Mucosa of stomach (tissue), 1 donor: Measurements from ENCODE around the gene UGT1A4.
A peak's percentile ranks its signal among the peaks of the same experiment; 100 is the strongest.
"Not testable (repeated sequence)": the region's sequence is repeated elsewhere in the genome, so short reads cannot be mapped to it uniquely, and the experiment has no call there.

Experiments used
- H3K27me3 ChIP-seq: one replicate; pipeline ENCODE4 v1.7.0; 2013; ENCODE audit warnings: mild to moderate bottlenecking, low read length; ENCODE audit not compliant: control insufficient read depth, insufficient read depth
- H3K36me3 ChIP-seq: one replicate; pipeline ENCODE4 v1.7.0; 2013; ENCODE audit warnings: low read length; ENCODE audit not compliant: control insufficient read depth, insufficient read depth
- H3K4me1 ChIP-seq: one replicate; pipeline ENCODE4 v1.7.0; 2013; ENCODE audit warnings: mild to moderate bottlenecking, low read length; ENCODE audit not compliant: control insufficient read depth, insufficient read depth
- H3K4me3 ChIP-seq: one replicate; pipeline ENCODE4 v1.7.0; 2013; ENCODE audit warnings: low read length
- H3K9ac ChIP-seq: one replicate; pipeline ENCODE4 v1.7.0; 2013; ENCODE audit warnings: mild to moderate bottlenecking, low read length, moderate library complexity
- H3K9me3 ChIP-seq: one replicate; pipeline ENCODE4 v1.7.0; 2013; ENCODE audit warnings: mild to moderate bottlenecking, low read length, moderate library complexity; ENCODE audit not compliant: control insufficient read depth
- donor health status: Pancreatic carcinoma.

Gene UGT1A4

DNA sequence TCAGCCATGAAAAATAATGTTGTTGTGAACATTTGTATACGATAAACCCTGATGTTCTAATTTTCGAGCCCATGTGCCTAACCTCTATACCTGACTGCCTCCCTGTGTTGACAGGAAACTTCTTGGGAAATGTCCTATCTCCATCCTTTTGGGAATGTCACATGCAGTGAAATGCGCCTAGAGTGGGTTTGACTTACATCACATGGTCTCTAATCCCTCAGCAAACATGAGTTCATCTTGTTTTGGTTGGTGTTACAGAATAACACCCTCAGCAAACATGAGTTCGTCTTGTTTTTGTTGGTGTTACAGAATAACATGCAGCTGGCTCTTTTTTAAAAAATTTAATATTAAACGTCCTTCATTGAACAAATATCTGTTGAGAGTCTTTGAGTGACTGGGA is 30.2 kb upstream of the UGT1A4 start:
- no peaks in the 10 kb centered on the region for H3K36me3 ChIP-seq
- no peak overlapping the region for H3K4me3 ChIP-seq
- H3K9ac ChIP-seq = no peak overlapping the region
- peaks cover 45% of the 10 kb centered on the region for H3K4me1 ChIP-seq
- no peaks in the 10 kb centered on the region for H3K27me3 ChIP-seq
- no peaks in the 10 kb centered on the region for H3K9me3 ChIP-seq

GRCh38 chr2:233689031-233689430 is 29.5 kb upstream of the UGT1A4 start:
- Histone ChIP-seq H3K9me3 (no peaks in the 10 kb centered on the region), H3K27me3 (no peaks in the 10 kb centered on the region), H3K36me3 (no peaks in the 10 kb centered on the region), H3K4me3 (no peak overlapping the region), H3K4me1 (peaks cover 52% of the 10 kb centered on the region), H3K9ac (no peak overlapping the region)

DNA sequence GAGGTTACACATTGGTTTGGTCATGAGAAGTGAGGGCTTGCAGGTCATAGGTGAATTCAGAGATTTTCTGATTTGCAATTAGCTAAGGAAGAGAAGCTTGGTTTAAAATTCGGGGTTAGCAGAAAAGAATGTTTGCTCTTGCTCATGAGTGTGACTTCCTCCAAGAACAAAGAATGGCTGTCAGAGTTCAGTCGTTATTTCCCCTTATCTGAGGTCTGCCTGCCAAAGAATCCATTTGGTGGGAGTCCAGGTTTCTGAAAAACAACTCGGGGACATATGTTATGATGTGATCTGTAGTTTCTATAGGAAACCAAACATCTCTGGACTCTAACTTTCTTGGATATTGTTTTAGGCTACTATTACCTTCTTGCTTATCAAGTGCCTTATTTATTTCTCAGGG is 29.0 kb upstream of the UGT1A4 start:
- Histone ChIP-seq H3K9ac (no peak overlapping the region), H3K9me3 (no peaks in the 10 kb centered on the region), H3K4me3 (no peak overlapping the region), H3K36me3 (no peaks in the 10 kb centered on the region), H3K4me1 (peaks cover 56% of the 10 kb centered on the region), H3K27me3 (no peaks in the 10 kb centered on the region)

DNA sequence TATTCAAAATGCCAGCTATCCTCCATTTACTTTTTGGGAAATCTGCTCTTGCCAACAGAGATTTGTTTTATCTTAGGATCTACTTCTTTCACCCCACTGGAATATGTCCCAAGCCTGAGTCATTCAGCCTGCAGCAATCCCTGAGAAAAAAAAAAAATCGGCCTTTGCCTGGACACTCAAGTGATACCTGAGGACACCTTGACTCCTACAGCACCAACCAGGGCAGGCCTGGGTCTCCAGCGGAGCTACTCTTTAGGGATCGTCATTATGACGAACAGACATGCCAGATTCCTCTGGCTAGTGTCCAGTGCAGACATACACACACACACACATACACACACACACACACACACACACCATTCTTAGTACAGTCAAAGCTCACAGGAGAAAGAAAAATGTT is 28.1 kb upstream of the UGT1A4 start:
- Histone ChIP-seq H3K36me3 (no peaks in the 10 kb centered on the region), H3K4me3 (no peak overlapping the region), H3K4me1 (peaks cover 58% of the 10 kb centered on the region), H3K27me3 (no peaks in the 10 kb centered on the region), H3K9ac (no peak overlapping the region), H3K9me3 (no peaks in the 10 kb centered on the region)

GRCh38 chr2:233691443-233692433 is 26.8 kb upstream of the UGT1A4 start:
- no peaks in the 10 kb centered on the region for H3K36me3 ChIP-seq
- H3K9ac ChIP-seq = peak overlapping the region; percentile 59
- peak overlapping the region; percentile 9 for H3K4me3 ChIP-seq
- H3K4me1 ChIP-seq = peaks cover 56% of the 10 kb centered on the region
- no peaks in the 10 kb centered on the region for H3K9me3 ChIP-seq
- no peaks in the 10 kb centered on the region for H3K27me3 ChIP-seq

GRCh38 chr2:233692648-233693047 is 25.9 kb upstream of the UGT1A4 start, which contains the start of gene UGT1A6:
TSS of gene UGT1A6 (plus strand) at chr2:233692890. CDS start at chr2:233693005, 115 bp downstream.
- Histone ChIP-seq H3K4me1 (peaks cover 54% of the 10 kb centered on the region), H3K9ac (peak within 1 kb of the TSS; percentile 59), H3K4me3 (peak within 1 kb of the TSS; percentile 9), H3K27me3 (no peaks in the 10 kb centered on the region), H3K36me3 (no peaks in the 10 kb centered on the region), H3K9me3 (no peaks in the 10 kb centered on the region)

DNA sequence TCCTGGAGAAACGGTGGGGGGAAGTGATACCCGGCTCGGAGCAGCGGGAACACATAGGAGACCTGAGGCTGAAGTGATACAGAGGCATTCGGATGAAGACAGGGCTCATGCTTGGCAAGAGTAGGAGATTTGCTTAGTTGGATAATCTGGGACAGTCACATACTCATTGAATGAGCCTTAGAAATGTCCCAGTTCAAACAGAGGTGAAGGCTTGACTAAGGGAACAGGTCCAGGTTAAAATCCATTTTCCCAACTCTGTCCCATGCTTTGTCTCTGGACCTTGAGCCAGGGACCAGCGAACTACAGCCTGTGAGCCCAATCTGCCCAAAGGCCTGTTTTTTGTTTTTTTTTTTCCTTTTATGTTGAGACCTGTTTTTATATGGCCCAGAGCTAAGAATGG is 24.6 kb upstream of the UGT1A4 start:
- H3K9me3 ChIP-seq = no peaks in the 10 kb centered on the region
- no peaks in the 10 kb centered on the region for H3K27me3 ChIP-seq
- no peaks in the 10 kb centered on the region for H3K36me3 ChIP-seq
- H3K4me3 ChIP-seq = no peak overlapping the region
- H3K9ac ChIP-seq = no peak overlapping the region
- peaks cover 44% of the 10 kb centered on the region for H3K4me1 ChIP-seq

DNA sequence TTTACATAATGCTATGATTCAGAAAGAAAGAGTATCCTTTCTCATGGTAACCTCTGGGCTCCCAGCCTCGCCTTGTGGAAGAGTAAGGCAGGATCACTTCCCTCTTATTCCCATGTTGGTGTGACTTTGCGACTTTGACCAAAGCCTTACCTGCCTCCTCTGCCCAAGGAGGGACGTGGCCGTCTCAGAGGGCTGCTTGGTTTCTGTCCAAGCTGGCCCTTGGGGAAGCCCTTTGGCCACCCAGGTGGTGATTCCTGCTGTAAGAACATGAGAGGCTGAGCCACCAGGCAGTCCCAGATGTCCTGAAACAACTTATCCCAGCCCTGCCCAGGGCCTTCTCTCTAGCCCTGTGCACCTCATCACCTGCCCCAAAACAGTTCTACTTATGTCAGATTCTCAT is 19.8 kb upstream of the UGT1A4 start:
- H3K36me3 ChIP-seq = no peaks in the 10 kb centered on the region
- H3K9ac ChIP-seq = no peak overlapping the region
- H3K9me3 ChIP-seq = no peaks in the 10 kb centered on the region
- no peaks in the 10 kb centered on the region for H3K27me3 ChIP-seq
- H3K4me3 ChIP-seq = no peak overlapping the region
- H3K4me1 ChIP-seq = peaks cover 19% of the 10 kb centered on the region

- H3K4me1 ChIP-seq = peaks cover 11% of the 10 kb centered on the region
- no peaks in the 10 kb centered on the region for H3K27me3 ChIP-seq
- H3K4me3 ChIP-seq = no peak overlapping the region
- H3K9ac ChIP-seq = no peak overlapping the region
- no peaks in the 10 kb centered on the region for H3K36me3 ChIP-seq
- H3K9me3 ChIP-seq = no peaks in the 10 kb centered on the region
Measured at GRCh38 chr2:233699424-233700027, 19.0 kb upstream of the UGT1A4 start.

- Histone ChIP-seq H3K4me3 (no peak overlapping the region), H3K9me3 (no peaks in the 10 kb centered on the region)
Measured at GRCh38 chr2:233700028-233700635, 18.4 kb upstream of the UGT1A4 start.

DNA sequence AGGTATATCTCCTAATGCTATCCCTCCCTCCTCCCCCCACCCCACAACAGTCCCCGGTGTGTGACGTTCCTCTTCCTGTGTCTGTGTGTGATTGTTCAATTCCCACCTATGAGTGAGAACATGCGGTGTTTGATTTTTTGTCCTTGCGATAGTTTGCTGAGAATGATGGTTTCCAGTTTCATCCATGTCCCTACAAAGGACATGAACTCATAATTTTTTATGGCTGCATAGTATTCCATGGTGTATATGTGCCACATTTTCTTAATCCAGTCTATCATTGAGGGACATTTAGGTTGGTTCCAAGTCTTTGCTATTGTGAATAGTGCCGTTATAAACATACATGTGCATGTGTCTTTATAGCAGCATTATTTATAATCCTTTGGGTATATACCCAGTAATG is 17.7 kb upstream of the UGT1A4 start:
- H3K27me3 ChIP-seq, H3K36me3 ChIP-seq, H3K4me3 ChIP-seq, H3K9me3 ChIP-seq, H3K9ac ChIP-seq: not testable (repeated sequence)
- peaks cover 13% of the 10 kb centered on the region for H3K4me1 ChIP-seq

More at GRCh38 chr2:233700028-233700635, 18.4 kb upstream of the UGT1A4 start:
- Histone ChIP-seq H3K4me1 (peaks cover 10% of the 10 kb centered on the region), H3K27me3 (no peaks in the 10 kb centered on the region), H3K9ac (no peak overlapping the region), H3K36me3 (no peaks in the 10 kb centered on the region)

- Histone ChIP-seq H3K36me3 (no peaks in the 10 kb centered on the region), H3K27me3 (no peaks in the 10 kb centered on the region), H3K4me1 (peaks cover 27% of the 10 kb centered on the region), H3K9ac (no peak overlapping the region), H3K4me3 (no peak overlapping the region), H3K9me3 (no peaks in the 10 kb centered on the region)
Measured at GRCh38 chr2:233702238-233702637, 16.3 kb upstream of the UGT1A4 start.
